GM06990 (cell line): ENCODE results near the gene CERS6.
"Not testable (repeated sequence)": the region's sequence is repeated elsewhere in the genome, so short reads cannot be mapped to it uniquely, and the experiment has no call there.

ENCODE experiments used
- DNase-seq: peaks from one replicate; pipeline ENCODE4 v3.0.0-alpha.2; 2011; ENCODE audit not compliant: insufficient read length; ENCODE audit errors: extremely low read depth
- H3K27me3 ChIP-seq: replicated peaks from 2 replicates; pipeline ENCODE4 v1.6.0; 2011; ENCODE audit warnings: low read length; ENCODE audit not compliant: control insufficient read depth, insufficient read depth
- H3K36me3 ChIP-seq: 2 replicates; pipeline ENCODE4 v1.5.1; 2011; ENCODE audit warnings: low read length; ENCODE audit not compliant: control insufficient read depth, insufficient read depth
- H3K4me3 ChIP-seq: replicated peaks from 2 replicates; pipeline ENCODE4 v1.5.1; 2011; ENCODE audit warnings: low read depth, mild to moderate bottlenecking, control low read depth, low read length
- TF ChIP-seq, protein P1 (sequence below): IDR thresholded peaks from 2 replicates; pipeline ENCODE4 v1.5.1; 2011; ENCODE audit warnings: low read length, control low read depth, mild to moderate bottlenecking, inconsistent platforms; ENCODE audit not compliant: insufficient read depth, poor library complexity, severe bottlenecking

CERS6 gene

DNA sequence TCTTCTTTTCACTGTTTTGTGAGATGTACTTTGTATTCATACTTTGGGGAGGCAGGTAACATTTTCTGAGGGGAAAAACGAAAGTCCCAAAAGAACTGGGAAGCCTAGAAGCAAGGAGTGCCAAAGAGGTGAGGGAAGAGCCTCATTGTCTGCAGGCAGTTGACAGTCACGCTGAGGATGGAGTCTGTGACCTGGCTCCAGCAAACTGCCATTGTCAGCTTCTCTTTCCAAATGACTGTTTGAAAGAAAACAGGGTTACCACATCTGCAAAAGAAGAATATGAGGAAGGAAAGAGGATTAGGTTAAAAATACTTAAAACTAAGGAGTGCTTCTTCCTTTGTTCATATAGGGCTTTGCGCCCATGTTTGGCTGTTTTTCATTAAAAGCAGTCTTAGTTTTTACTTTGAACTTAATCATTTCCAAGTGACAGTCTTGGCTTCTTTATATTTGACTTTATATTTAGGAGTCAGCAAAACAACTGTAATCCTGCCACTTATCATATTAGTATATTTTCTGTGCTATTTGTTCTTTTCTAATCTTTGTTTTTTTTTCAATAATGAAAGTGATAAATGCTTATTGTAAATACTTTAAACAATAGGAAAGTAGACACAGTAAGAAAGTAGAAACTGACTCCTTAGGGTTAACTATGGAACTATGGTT is 35.0 kb downstream of the CERS6 start:
- Histone ChIP-seq H3K4me3 (peak overlapping the region; percentile 60), H3K36me3 (0 out of 2 replicates have a peak, but pooled peaks cover 1% of the 10 kb centered on the region), H3K27me3 (no peaks in the 10 kb centered on the region)
- TF ChIP-seq, protein P1, sequence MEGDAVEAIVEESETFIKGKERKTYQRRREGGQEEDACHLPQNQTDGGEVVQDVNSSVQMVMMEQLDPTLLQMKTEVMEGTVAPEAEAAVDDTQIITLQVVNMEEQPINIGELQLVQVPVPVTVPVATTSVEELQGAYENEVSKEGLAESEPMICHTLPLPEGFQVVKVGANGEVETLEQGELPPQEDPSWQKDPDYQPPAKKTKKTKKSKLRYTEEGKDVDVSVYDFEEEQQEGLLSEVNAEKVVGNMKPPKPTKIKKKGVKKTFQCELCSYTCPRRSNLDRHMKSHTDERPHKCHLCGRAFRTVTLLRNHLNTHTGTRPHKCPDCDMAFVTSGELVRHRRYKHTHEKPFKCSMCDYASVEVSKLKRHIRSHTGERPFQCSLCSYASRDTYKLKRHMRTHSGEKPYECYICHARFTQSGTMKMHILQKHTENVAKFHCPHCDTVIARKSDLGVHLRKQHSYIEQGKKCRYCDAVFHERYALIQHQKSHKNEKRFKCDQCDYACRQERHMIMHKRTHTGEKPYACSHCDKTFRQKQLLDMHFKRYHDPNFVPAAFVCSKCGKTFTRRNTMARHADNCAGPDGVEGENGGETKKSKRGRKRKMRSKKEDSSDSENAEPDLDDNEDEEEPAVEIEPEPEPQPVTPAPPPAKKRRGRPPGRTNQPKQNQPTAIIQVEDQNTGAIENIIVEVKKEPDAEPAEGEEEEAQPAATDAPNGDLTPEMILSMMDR = no peak
- peak; percentile 28 for DNase-seq

DNA sequence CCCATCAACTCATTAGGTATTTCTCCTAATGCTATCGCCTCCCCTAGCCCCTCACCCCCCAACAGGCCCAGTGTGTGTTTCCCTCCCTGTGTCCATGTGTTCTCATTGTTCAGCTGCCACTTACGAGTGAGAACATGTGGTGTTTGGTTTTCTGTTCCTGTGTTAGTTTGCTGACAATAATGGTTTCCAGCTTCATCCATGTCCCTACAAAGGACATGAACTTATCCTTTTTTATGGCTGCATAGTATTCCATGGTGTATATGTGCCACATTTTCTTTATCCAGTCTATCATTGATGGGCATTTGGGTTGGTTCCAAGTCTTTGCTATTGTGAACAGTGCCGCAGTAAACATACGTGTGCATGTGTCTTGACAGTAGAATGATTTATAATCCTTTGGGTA is 35.7 kb downstream of the CERS6 start:
- DNase-seq, H3K27me3 ChIP-seq, H3K36me3 ChIP-seq: not testable (repeated sequence)
- H3K4me3 ChIP-seq = peak overlapping the region; percentile 60; the same call in 1 of the 2 replicates

DNA sequence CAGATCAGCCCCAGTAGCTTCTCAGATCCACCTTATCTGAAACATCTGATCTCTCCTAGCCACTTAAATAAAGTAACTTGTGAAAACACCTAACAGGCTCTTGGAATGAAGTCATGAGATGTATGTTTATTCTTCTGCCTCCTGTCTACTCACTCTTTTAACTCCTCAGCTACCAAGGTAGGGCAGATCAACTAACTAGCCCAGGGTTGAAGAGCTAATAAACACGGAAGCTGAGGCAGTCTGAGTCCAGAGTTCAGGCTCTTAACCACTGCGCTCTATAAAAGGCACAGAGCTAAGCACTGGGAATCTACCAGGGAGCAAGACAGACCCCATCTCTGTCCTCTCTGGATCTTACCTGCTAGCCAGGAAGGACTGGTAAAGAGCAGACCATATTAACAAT is 37.1 kb downstream of the CERS6 start:
- not testable (repeated sequence) for DNase-seq, H3K27me3 ChIP-seq, H3K4me3 ChIP-seq, H3K36me3 ChIP-seq

DNA sequence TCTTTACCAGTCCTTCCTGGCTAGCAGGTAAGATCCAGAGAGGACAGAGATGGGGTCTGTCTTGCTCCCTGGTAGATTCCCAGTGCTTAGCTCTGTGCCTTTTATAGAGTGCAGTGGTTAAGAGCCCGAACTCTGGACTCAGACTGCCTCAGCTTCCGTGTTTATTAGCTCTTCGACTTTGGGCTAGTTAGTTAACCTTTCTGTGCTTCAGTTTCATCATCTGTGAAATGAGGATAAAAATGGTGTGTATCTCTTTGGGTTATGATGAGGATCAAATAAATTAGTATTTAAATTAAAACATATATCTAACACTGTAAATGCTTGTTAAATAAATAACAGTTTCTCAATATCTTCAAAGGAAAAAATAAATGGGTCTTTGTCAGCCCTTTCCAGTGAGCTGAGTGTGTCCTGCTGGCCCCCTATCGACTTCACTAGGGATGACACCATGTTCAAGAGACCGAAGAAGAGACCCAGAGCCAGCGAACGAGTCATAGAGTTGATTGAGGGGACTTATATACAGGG is 38.2 kb downstream of the CERS6 start:
- Histone ChIP-seq H3K36me3 (0 out of 2 replicates have a peak, but pooled peaks cover 1% of the 10 kb centered on the region), H3K4me3 (no peak overlapping the region), H3K27me3 (no peaks in the 10 kb centered on the region)
- TF ChIP-seq, protein P1 = peak; percentile 33
- DNase-seq = no peak

DNA sequence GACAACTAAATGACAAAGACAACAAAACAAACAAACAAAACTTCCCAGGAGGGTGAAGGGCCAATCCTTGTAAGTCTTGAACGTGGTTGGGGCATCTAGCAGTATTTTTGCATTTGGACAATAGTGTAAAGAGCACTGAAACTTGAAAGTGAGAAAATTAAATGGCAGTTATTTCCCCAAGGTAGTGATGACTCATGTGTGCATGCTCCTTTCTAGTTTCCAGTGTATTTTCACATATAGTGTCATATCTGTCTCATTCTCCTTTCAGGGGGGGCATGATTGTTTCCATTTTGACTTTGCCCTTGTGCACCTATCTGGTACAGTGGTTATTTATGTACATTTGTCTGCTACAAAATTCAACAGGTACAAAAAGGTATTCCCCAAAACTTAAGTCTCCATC is 39.5 kb downstream of the CERS6 start:
- Histone ChIP-seq H3K36me3 (0 out of 2 replicates have a peak, but pooled peaks cover 1% of the 10 kb centered on the region), H3K4me3 (no peak overlapping the region; the same call in 1 of the 2 replicates), H3K27me3 (no peaks in the 10 kb centered on the region)
- peak; percentile 71 for DNase-seq
- TF ChIP-seq, protein P1 = no peak

DNA sequence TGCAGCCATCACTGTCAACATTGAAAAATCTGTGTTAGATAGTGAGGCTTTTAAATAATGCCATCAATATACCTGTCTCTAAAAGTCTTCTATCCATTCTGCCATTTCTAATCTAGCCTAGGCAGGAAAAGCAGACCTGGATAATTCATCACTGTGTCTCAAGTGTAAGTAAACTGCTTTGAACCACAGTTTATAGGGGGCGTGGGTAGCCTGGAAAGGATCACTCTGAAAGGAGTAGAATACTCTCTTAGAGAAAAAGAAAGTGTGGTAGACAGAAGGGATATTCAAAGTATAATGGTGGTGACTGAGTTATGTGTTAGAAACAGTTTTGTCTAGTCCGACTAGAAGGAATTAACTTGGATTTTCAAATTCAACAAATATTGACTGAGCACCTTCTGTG is 40.8 kb downstream of the CERS6 start:
- Histone ChIP-seq H3K27me3 (no peaks in the 10 kb centered on the region), H3K36me3 (0 out of 2 replicates have a peak, but pooled peaks cover 1% of the 10 kb centered on the region), H3K4me3 (no peak overlapping the region)
- DNase-seq = no peak
- TF ChIP-seq, protein P1 = no peak

DNA sequence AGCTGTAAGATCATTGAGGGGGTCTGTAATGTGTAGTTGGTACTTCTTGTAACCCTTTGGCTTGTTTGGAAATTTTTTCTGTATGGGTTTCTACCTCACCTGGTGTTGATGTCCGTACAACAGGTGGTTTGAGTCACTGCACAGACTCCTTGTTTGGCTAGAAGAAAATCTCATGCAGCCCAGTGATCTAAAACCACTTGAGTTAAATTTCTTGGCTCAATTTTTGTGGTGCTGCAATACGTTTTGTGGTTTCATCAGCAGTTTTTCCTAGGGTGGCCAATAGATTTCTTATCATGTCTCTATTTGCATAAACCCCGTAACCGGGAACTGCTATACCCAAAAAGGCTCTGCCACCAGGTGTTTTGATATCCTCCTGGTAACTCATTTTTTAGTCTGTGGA is 43.4 kb downstream of the CERS6 start:
- no peak for DNase-seq
- TF ChIP-seq, protein P1 = no peak
- no peaks in the 10 kb centered on the region for H3K27me3 ChIP-seq
- H3K36me3 ChIP-seq = 0 out of 2 replicates have a peak, but pooled peaks cover 1% of the 10 kb centered on the region
- no peak overlapping the region for H3K4me3 ChIP-seq
